Esophagus squamous epithelium (tissue), 5 donors: Measurements from ENCODE around the gene LONRF2. TPM values are rescaled to one million over a fixed set of nuclear protein-coding genes. Genes with fewer than 3 reads are reported as not detected.

Experiments used
- DNase-seq: peaks from one replicate; lab custom pipeline; 2025; lab: John Stamatoyannopoulos, UW
- H3K27ac ChIP-seq, 4 donors: fragments of 200-600 bp; sonication (generic); one replicate each; pipeline ENCODE4 v1.5.1; 2016 to 2019; ENCODE audit warnings: mild to moderate bottlenecking in 1 of 4
- H3K27me3 ChIP-seq, 4 donors: fragments of 200-600 bp; sonication (generic); 1 replicate in 3 of 4; 2 replicates in 1 of 4; pipeline versions ENCODE4 v1.5.1 to v1.6.0; 2017 to 2021; ENCODE audit warnings: antibody characterized with exemption in 1 of 4
- H3K36me3 ChIP-seq, 3 donors: fragments of 200-600 bp; sonication (generic); one replicate each; pipeline ENCODE4 v1.5.1; 2016 to 2019
- H3K4me1 ChIP-seq, 3 donors: fragments of 200-600 bp; sonication (generic); one replicate each; pipeline ENCODE4 v1.5.1; 2017 to 2019
- H3K4me3 ChIP-seq, 4 donors: fragments of 200-600 bp; sonication (generic); 1 replicate in 3 of 4; 2 replicates in 1 of 4; pipeline ENCODE4 v1.5.1; 2016 to 2019; ENCODE audit warnings: mild to moderate bottlenecking in 2 of 4, moderate library complexity in 1 of 4
- H3K9me3 ChIP-seq, 3 donors: fragments of 200-600 bp; sonication (generic); one replicate each; pipeline ENCODE4 v1.5.1; 2016 to 2019
- CTCF ChIP-seq, 6 experiments: fragments of 450-650 bp in 4 of 6; fragments of 200-600 bp in 2 of 6; sonication (generic) in 2 of 6; IDR thresholded peaks; one replicate each; pipeline ENCODE4 v1.5.1; 2016 to 2019; ENCODE audit warnings: antibody characterized with exemption in 6 of 6, mild to moderate bottlenecking in 4 of 6, moderate library complexity in 4 of 6
- POLR2A ChIP-seq, 4 donors: fragments of 450-650 bp; IDR thresholded peaks; one replicate each; pipeline ENCODE4 v1.6.1; 2017; ENCODE audit warnings: antibody characterized with exemption in 4 of 4, mild to moderate bottlenecking in 4 of 4, moderate library complexity in 3 of 4
- WGBS, 2 donors: methylation state at CpG; one replicate each; pipeline ENCODE4 v1.1.5; 2018; 5-methylcytosine and 5-hydroxymethylcytosine counted together
- intact Hi-C: fragments of 100-400 bp; cut with DNase I; formaldehyde crosslinking; loops from one replicate; pipeline ENCODE4 v1.15.0; 2022
- total RNA-seq, 4 donors: library from RNA; depleted of rRNA; stranded (reverse); fragments of >200 nt; gene quantifications; one replicate each; pipeline ENCODE4 v1.1.0, GENCODE V29; 2016
- donor health status: DM: yes; HTN: yes; CAD: no.

LONRF2 gene
- total RNA-seq, 4 donors from 2014 or later, result 0.42 to 6.1 (median 1.0) TPM

- no peak for TF ChIP-seq CTCF (IDR thresholded peaks at IDR 0.05)
- no peak for TF ChIP-seq POLR2A (IDR thresholded peaks at IDR 0.05)
- 79 to 82% methylated on average over 4 of the region's 4 CpGs for WGBS, 2 donors
- H3K4me1 ChIP-seq, result peaks cover 0 to 8% (median 0%) of the 10 kb centered on the region in 3 donors
- H3K27me3 ChIP-seq, result no peaks in the 10 kb centered on the region
- no peaks in the 10 kb centered on the region for H3K9me3 ChIP-seq
- intact Hi-C loops, result loop anchor here (5.0 kb wide), 1 partner anchor 115 kb away; no protein-coding TSS in a partner anchor
- no peaks in the 10 kb centered on the region for H3K36me3 ChIP-seq
- no peak overlapping the region for H3K27ac ChIP-seq
- no peak overlapping the region for H3K4me3 ChIP-seq
- DNase-seq, result no peak
Observed at GRCh38 chr2:100262046-100262445, 60.3 kb downstream of the LONRF2 start.

- Histone ChIP-seq H3K36me3 (no peaks in the 10 kb centered on the region), H3K4me1 (peaks cover 0 to 8% (median 0%) of the 10 kb centered on the region in 3 donors), H3K27me3 (no peaks in the 10 kb centered on the region), H3K9me3 (no peaks in the 10 kb centered on the region), H3K27ac (no peak overlapping the region), H3K4me3 (no peak overlapping the region)
- TF ChIP-seq POLR2A (IDR thresholded peaks at IDR 0.05) (no peak), CTCF (IDR thresholded peaks at IDR 0.05) (peak in 5 of 6 experiments; percentile 28 to 51 (median 46))
- 73 to 74% methylated on average over 12 to 14 of the region's 15 CpGs for WGBS, 2 donors
- intact Hi-C loops, result loop anchor here (5.0 kb wide), 1 partner anchor 116 kb away; no protein-coding TSS in a partner anchor
- DNase-seq, result no peak
Observed at GRCh38 chr2:100260712-100261620, 61.3 kb downstream of the LONRF2 start.

DNA sequence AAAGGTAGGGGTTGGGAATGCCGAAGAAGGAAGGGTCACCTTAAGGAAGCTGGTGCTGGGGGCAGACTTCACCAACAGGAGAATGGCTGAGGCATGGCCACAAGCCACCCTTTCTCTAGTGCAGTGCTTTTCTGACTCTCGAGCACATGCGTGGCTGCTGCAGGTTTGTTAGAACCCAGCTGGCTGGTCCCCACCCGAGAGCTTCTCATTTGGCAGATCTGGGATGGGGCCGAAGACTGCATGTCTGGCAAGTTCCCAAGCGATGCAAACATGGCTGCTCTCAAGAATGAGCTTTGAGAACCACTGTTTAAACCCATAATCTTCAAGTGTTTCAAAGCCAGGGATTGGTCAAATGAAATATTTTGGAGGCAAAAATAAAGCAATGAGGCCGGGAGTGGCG lies 63.2 kb downstream of the LONRF2 start:
- Histone ChIP-seq H3K36me3 (no peaks in the 10 kb centered on the region), H3K4me3 (no peak overlapping the region), H3K4me1 (peaks cover 0 to 8% (median 0%) of the 10 kb centered on the region in 3 donors), H3K27me3 (no peaks in the 10 kb centered on the region), H3K27ac (no peak overlapping the region), H3K9me3 (no peaks in the 10 kb centered on the region)
- 88 to 90% methylated on average over 4 to 8 of the region's 8 CpGs for WGBS, 2 donors
- no peak for DNase-seq
- intact Hi-C loops, result no loop called here
- TF ChIP-seq POLR2A (IDR thresholded peaks at IDR 0.05) (no peak), CTCF (IDR thresholded peaks at IDR 0.05) (no peak)

DNA sequence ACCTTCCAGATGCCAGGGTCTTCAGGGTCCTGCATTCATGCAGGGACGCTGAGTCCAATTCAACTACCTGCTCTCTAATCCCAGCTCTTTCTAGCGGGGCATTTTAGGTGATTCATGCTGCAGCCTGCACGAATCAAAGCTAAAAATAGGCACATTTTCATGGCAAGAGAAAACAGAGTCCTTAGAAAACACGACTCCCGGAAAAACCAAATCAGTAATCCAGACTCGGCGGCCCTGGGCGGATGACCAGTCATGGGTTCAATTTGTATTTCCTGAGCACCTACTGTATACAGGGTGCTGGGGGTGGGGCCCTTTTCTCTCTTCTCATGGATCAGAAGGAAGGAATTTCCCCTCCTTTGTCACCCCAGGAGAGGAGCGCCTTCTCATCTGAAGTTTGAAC lies 64.4 kb downstream of the LONRF2 start:
- no peak for TF ChIP-seq CTCF (IDR thresholded peaks at IDR 0.05)
- no peak for TF ChIP-seq POLR2A (IDR thresholded peaks at IDR 0.05)
- no peak overlapping the region for H3K27ac ChIP-seq
- intact Hi-C loops, result no loop called here

GRCh38 chr2:100256849-100257248 lies 65.5 kb downstream of the LONRF2 start:
- H3K4me3 ChIP-seq, result no peak overlapping the region
- no peak for TF ChIP-seq CTCF (IDR thresholded peaks at IDR 0.05)
- TF ChIP-seq POLR2A (IDR thresholded peaks at IDR 0.05), result no peak
- no peaks in the 10 kb centered on the region for H3K27me3 ChIP-seq
- peaks cover 0 to 8% (median 0%) of the 10 kb centered on the region in 3 donors for H3K4me1 ChIP-seq
- H3K9me3 ChIP-seq, result no peaks in the 10 kb centered on the region
- intact Hi-C loops, result no loop called here
- no peak for DNase-seq
- WGBS, 2 donors, result 77 to 80% methylated on average over 2 of the region's 2 CpGs
- H3K36me3 ChIP-seq, result no peaks in the 10 kb centered on the region
- no peak overlapping the region for H3K27ac ChIP-seq

More for the DNA sequence above, 64.4 kb downstream of the LONRF2 start:
- Histone ChIP-seq H3K27me3 (no peaks in the 10 kb centered on the region), H3K4me3 (no peak overlapping the region), H3K36me3 (no peaks in the 10 kb centered on the region), H3K4me1 (peaks cover 0 to 8% (median 0%) of the 10 kb centered on the region in 3 donors), H3K9me3 (no peaks in the 10 kb centered on the region)
- no peak for DNase-seq
- 23 to 45% methylated on average over 5 to 7 of the region's 9 CpGs for WGBS, 2 donors
